Measurements from ENCODE around the gene APOBEC3F.
"Not testable (repeated sequence)": the region's sequence is repeated elsewhere in the genome, so short reads cannot be mapped to it uniquely, and the experiment has no call there.

The APOBEC3F gene

DNA sequence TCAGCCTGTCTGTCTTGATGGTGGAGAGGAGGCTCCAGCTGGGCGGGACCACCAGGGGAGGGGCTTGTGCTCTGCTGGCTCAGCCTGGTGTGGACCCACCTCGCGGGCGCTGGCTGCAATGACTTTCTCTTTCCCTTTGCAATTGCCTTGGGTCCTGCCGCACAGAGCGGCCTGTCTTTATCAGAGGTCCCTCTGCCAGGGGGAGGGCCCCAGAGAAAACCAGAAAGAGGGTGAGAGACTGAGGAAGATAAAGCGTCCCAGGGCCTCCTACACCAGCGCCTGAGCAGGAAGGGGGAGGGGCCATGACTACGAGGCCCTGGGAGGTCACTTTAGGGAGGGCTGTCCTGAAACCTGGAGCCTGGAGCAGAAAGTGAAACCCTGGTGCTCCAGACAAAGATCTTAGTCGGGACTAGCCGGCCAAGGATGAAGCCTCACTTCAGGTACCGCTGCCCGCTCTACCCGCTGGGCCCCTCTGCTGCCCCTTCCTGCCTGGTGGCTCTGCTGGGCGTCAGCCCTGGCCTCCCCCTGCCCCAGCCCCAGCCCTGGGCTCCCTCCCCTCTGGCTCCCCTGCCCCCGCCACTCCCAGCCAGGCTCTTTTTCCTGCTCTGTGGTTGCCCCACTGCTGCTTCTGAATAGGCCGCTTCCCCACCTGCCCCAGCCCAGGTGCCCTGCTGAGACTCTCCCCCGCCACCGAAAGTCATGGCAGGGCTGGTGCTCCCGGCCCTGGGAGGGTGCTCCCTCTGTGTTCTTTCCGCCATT is at the start of gene APOBEC3F:
Gene APOBEC3F (plus strand): TSS at position 327 of the 759 bp plus-strand sequence. CDS start 97 bp downstream, at position 424.
- H3K36me3 ChIP-seq (ENCODE audit: insufficient read depth, low read length); H3K9me3 ChIP-seq (ENCODE audit: low read depth, low read length); DNase-seq (ENCODE audit: low read depth, low spot score): not testable (repeated sequence)
- Histone ChIP-seq H3K27ac (peak within 1 kb of the TSS; percentile 83), H3K9ac (ENCODE audit: insufficient read length) (peak within 1 kb of the TSS; percentile 41), H3K4me3 (peak within 1 kb of the TSS; percentile 76)

DNA sequence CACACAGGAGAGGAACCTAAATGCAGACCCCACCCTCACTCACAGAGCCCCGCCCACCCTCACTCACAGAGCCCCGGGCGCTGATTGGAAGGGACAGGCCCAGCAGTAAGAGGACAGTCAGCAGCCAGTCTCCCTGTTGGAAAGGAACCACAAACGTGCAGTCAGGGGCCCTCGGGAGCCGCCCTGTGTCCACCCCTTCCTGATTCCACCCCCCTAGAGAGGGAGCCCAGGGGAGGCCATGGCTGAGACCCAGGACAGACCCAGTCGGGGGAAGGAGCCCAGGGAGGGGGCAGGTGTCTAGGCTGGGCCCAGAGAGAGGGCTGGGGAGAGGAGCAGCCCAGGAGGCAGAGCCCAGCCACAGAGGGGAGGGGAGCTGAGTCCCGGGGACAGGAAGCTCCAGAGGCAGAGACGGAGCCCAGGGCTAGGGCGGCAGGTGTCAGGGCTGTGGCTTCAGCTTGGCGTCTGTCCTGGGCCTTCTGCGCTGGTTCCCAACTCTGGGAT is 47.7 kb upstream of the APOBEC3F start:
- H3K27ac ChIP-seq; H3K9ac ChIP-seq (ENCODE audit: insufficient read length); H3K9me3 ChIP-seq (ENCODE audit: low read depth, low read length); H3K36me3 ChIP-seq (ENCODE audit: insufficient read depth, low read length); H3K4me3 ChIP-seq; DNase-seq (ENCODE audit: low read depth, low spot score): not testable (repeated sequence)

DNA sequence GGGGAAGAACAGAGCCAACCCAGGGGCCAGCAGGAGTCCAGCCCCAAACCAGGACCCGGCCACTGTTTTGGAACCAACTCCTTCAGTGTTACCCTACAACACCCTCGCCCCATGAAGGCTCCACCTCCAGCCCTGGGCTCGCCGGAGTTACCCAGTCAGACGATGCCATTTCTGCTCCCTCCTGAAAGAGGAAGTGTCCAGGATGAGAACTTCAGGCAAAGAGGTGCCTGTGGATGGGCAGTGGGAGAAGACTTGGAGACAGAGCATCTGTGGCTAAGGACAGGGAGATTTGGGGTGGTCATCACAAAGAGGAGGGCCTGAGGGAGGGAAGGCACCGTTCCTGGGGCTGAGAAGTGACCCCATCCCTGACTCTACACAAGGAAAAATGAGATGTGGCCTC is 44.6 kb upstream of the APOBEC3F start:
- Histone ChIP-seq H3K9ac (ENCODE audit: insufficient read length) (no peak overlapping the region), H3K27ac (no peak overlapping the region), H3K4me3 (no peak overlapping the region), H3K36me3 (ENCODE audit: insufficient read depth, low read length) (no peaks in the 10 kb centered on the region), H3K9me3 (ENCODE audit: low read depth, low read length) (no peaks in the 10 kb centered on the region)
- no peak for TF ChIP-seq POLR2AphosphoS5 (IDR thresholded peaks at IDR 0.05; ENCODE audit: borderline replicate concordance, low read depth, low read length)
- no peak for TF ChIP-seq FOXP2 (optimal IDR thresholded peaks at IDR 0.05; ENCODE audit: control extremely low read depth, extremely low read length, insufficient read depth)
- no peak for TF ChIP-seq EZH2 (IDR thresholded peaks at IDR 0.05)
- no peak for DNase-seq (ENCODE audit: low read depth, low spot score)

DNA sequence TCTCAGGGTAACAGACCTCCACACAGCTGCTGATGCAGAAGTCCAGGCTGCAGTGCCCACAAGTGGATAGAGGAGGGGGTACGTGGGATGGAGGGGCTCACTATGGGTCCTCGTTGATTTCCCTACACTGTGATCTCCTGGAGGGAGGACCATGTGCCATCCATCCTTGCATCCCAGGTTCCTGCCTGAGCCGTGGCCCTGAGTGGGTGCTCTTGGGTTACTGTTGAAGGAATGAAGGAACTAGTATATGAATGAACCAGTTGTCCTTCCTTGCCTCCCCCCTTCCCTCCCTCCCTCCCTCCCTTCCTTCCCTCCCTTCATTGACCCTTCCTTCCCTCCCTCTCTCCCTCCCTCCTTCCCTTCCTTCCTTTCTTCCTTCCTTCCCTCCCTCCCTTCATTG is 43.1 kb upstream of the APOBEC3F start:
- Histone ChIP-seq H3K4me3 (no peak overlapping the region), H3K36me3 (ENCODE audit: insufficient read depth, low read length) (no peaks in the 10 kb centered on the region), H3K9me3 (ENCODE audit: low read depth, low read length) (no peaks in the 10 kb centered on the region), H3K9ac (ENCODE audit: insufficient read length) (no peak overlapping the region), H3K27ac (no peak overlapping the region)
- TF ChIP-seq FOXP2 (optimal IDR thresholded peaks at IDR 0.05; ENCODE audit: control extremely low read depth, extremely low read length, insufficient read depth) = no peak
- TF ChIP-seq EZH2 (IDR thresholded peaks at IDR 0.05) = no peak
- no peak for TF ChIP-seq POLR2AphosphoS5 (IDR thresholded peaks at IDR 0.05; ENCODE audit: borderline replicate concordance, low read depth, low read length)
- no peak for DNase-seq (ENCODE audit: low read depth, low spot score)

DNA sequence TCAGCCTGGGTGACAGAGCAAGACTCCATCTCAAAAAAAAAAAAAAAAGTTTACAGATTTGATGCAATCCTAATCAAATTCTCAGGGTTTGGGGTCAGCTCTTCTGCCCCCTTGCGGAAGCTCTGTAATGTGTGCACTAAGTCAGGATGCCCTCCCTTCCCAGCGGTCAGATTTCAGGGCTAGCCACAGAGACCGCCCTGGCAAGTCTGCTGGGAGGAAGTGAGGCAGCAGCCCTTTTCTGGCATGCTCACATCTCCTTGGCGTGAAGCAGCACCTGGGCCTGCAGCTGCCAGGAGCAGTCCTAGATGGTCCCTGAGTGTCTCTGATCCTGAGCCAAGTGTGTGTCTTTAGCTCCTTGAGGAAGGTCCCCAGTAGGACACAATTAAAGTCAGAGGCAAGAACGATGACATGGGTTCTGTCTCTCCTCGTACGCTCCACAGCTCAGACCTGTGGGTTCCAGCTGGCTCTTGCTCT is 37.5 kb upstream of the APOBEC3F start:
- H3K36me3 ChIP-seq (ENCODE audit: insufficient read depth, low read length) = no peaks in the 10 kb centered on the region
- H3K9ac ChIP-seq (ENCODE audit: insufficient read length) = no peak overlapping the region
- no peak overlapping the region for H3K4me3 ChIP-seq
- DNase-seq (ENCODE audit: low read depth, low spot score) = peak; percentile 16
- no peak for TF ChIP-seq FOXP2 (optimal IDR thresholded peaks at IDR 0.05; ENCODE audit: control extremely low read depth, extremely low read length, insufficient read depth)
- TF ChIP-seq POLR2AphosphoS5 (IDR thresholded peaks at IDR 0.05; ENCODE audit: borderline replicate concordance, low read depth, low read length) = no peak
- no peak for TF ChIP-seq EZH2 (IDR thresholded peaks at IDR 0.05)
- H3K27ac ChIP-seq = no peak overlapping the region
- no peaks in the 10 kb centered on the region for H3K9me3 ChIP-seq (ENCODE audit: low read depth, low read length)

DNA sequence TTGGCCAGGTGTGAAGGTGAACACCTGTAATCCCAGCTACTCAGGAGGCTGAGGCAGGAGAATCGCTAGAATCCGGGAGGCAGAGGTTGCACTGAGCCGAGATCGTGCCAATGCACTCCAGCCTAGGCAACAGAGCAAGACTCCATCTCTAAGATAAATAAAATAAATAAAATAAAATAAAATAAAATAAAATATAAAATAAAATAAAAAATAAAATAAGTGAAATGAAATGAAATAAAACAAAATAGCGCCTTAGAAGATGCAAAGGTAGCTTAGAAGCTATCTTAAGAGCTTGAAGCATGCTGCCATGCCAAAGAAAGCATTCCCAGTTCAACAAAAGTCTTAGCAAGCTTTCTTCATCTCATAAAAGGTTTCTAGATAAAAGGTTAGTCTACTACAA is 33.5 kb upstream of the APOBEC3F start:
- no peaks in the 10 kb centered on the region for H3K9me3 ChIP-seq (ENCODE audit: low read depth, low read length)
- H3K36me3 ChIP-seq (ENCODE audit: insufficient read depth, low read length) = no peaks in the 10 kb centered on the region
- H3K27ac ChIP-seq = no peak overlapping the region
- H3K4me3 ChIP-seq = no peak overlapping the region
- H3K9ac ChIP-seq (ENCODE audit: insufficient read length) = no peak overlapping the region
- DNase-seq (ENCODE audit: low read depth, low spot score) = no peak
- no peak for TF ChIP-seq POLR2AphosphoS5 (IDR thresholded peaks at IDR 0.05; ENCODE audit: borderline replicate concordance, low read depth, low read length)
- no peak for TF ChIP-seq FOXP2 (optimal IDR thresholded peaks at IDR 0.05; ENCODE audit: control extremely low read depth, extremely low read length, insufficient read depth)
- no peak for TF ChIP-seq EZH2 (IDR thresholded peaks at IDR 0.05)

DNA sequence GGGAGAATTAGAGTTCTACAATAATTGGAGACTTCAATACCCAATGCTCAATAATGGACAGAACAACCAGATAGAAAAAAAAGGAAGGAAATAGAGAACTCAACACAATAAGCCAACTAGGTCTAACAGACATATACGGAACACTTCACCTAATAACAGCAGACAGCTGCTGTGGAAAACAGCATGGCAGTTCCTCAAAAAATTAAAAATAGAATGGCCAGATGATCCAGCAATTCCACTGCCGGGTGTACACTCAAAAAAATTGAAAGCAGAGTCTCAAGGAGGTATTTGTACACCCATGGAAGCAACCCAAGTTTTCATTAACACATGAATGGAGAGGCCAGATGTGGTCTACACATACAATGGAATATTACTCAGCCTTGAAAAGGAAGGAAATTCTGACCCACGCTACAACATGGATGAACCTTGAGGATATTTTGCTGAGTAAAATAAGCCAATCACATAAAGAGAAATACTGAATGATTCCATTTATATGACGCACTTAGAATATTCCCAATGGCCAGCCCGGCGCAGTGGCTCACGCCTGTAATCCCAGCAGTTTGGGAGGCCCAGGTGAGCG is 32.3 kb upstream of the APOBEC3F start:
- H3K9me3 ChIP-seq (ENCODE audit: low read depth, low read length); DNase-seq (ENCODE audit: low read depth, low spot score); H3K27ac ChIP-seq: not testable (repeated sequence)

DNA sequence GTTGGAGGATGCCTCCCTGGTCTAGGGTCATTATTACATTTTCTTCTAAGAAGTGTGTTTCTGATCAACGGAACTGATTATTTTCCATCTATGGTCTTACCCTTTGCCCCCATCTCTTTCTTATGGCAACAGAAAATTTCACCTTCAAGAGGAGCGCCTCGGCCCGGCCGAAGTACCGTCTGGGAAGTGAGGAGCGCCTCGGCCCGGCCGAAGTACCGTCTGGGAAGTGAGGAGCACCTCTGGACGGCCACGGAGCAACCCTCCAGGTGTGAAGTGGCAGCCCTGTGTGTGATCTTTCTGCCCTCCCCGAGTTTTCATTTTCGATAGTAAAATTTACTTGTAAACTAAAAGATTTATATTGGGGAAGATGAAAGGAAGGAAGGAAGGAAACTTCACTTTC is 29.7 kb upstream of the APOBEC3F start:
- Histone ChIP-seq H3K4me3 (no peak overlapping the region), H3K9me3 (ENCODE audit: low read depth, low read length) (no peaks in the 10 kb centered on the region), H3K9ac (ENCODE audit: insufficient read length) (no peak overlapping the region), H3K36me3 (ENCODE audit: insufficient read depth, low read length) (no peaks in the 10 kb centered on the region), H3K27ac (no peak overlapping the region)
- TF ChIP-seq EZH2 (IDR thresholded peaks at IDR 0.05) (no peak), POLR2AphosphoS5 (IDR thresholded peaks at IDR 0.05; ENCODE audit: borderline replicate concordance, low read depth, low read length) (no peak), FOXP2 (optimal IDR thresholded peaks at IDR 0.05; ENCODE audit: control extremely low read depth, extremely low read length, insufficient read depth) (no peak)
- no peak for DNase-seq (ENCODE audit: low read depth, low spot score)

More for the DNA sequence above, 32.3 kb upstream of the APOBEC3F start:
- not testable (repeated sequence) for H3K9ac ChIP-seq (ENCODE audit: insufficient read length); H3K36me3 ChIP-seq (ENCODE audit: insufficient read depth, low read length); H3K4me3 ChIP-seq
